A673 (cell line): Measurements from ENCODE around the gene B4GALNT3. TPM values are rescaled to one million over a fixed set of nuclear protein-coding genes. Genes with fewer than 3 reads are reported as not detected.
A peak's percentile ranks its signal among the peaks of the same experiment; 100 is the strongest.

Experiments
- BruUV-seq: library from RNA; stranded (reverse); fragments of 400-500 nt; replicated peaks from 2 replicates; lab custom pipeline; 2021; lab: Mats Ljungman, UMichigan
- CTCF ChIA-PET: fragments of 300-600 bp; sonication (Branson Sonifier 250); formaldehyde crosslinking; loops from one replicate; lab custom pipeline; 2022; ENCODE audit warnings: antibody characterized with exemption; lab: Charles Lee
- POLR2A ChIA-PET: fragments of 300-600 bp; sonication (Branson Sonifier 250); formaldehyde crosslinking; loops from one replicate; lab custom pipeline; 2022; ENCODE audit warnings: antibody characterized with exemption; ENCODE audit not compliant: low non-redundant PET; lab: Charles Lee
- DNase-seq: peaks from one replicate; pipeline ENCODE4 v3.0.0-alpha.2; 2015; ENCODE audit warnings: low spot score
- H3K27ac ChIP-seq: fragments of 200-600 bp; sonication (generic); 2 replicates; pipeline ENCODE4 v1.5.1; 2016; ENCODE audit warnings: mixed run types, low read depth, mild to moderate bottlenecking, mixed read lengths, antibody characterized with exemption, low read length; ENCODE audit not compliant: poor library complexity, severe bottlenecking
- H3K27me3 ChIP-seq: fragments of 200-600 bp; sonication (generic); replicated peaks from 2 replicates; pipeline ENCODE4 v1.6.1; 2017; ENCODE audit warnings: mixed run types, low read depth, mild to moderate bottlenecking, mixed read lengths, antibody characterized with exemption, low read length; ENCODE audit not compliant: insufficient read depth, poor library complexity
- H3K36me3 ChIP-seq: fragments of 200-600 bp; sonication (generic); 2 replicates; pipeline ENCODE4 v1.6.1; 2016; ENCODE audit warnings: mixed run types, mild to moderate bottlenecking, mixed read lengths, antibody characterized with exemption, low read length; ENCODE audit not compliant: insufficient read depth, poor library complexity, severe bottlenecking
- H3K4me1 ChIP-seq: fragments of 200-600 bp; sonication (generic); 2 replicates; pipeline ENCODE4 v1.6.1; 2017; ENCODE audit warnings: mixed run types, mild to moderate bottlenecking, mixed read lengths, antibody characterized with exemption, low read length; ENCODE audit not compliant: insufficient read depth, poor library complexity, severe bottlenecking
- H3K4me3 ChIP-seq: fragments of 200-600 bp; sonication (generic); 2 replicates; pipeline ENCODE4 v1.5.1; 2016; ENCODE audit warnings: low read depth, mixed run types, mild to moderate bottlenecking, mixed read lengths, low read length; ENCODE audit not compliant: poor library complexity, severe bottlenecking
- H3K9me3 ChIP-seq: fragments of 200-600 bp; sonication (generic); 2 replicates; pipeline ENCODE4 v1.6.1; 2016; ENCODE audit warnings: mixed run types, low read depth, mild to moderate bottlenecking, mixed read lengths, antibody characterized with exemption, low read length; ENCODE audit not compliant: poor library complexity, severe bottlenecking
- CTCF ChIP-seq: fragments of 300-800, 200-600 bp; sonication (generic); conservative IDR thresholded peaks from 2 replicates; pipeline ENCODE4 v1.5.1; 2017; ENCODE audit warnings: low read depth, mild to moderate bottlenecking, antibody characterized with exemption, low read length, moderate library complexity, mixed read lengths
- EZH2 ChIP-seq: fragments of 200-600 bp; sonication (generic); IDR thresholded peaks from 2 replicates; pipeline ENCODE4 v1.6.1; 2017; ENCODE audit warnings: borderline replicate concordance, low read depth, mild to moderate bottlenecking, mixed read lengths, antibody characterized with exemption, low read length; ENCODE audit not compliant: poor library complexity, severe bottlenecking
- intact Hi-C: fragments of 100-400 bp; cut with micrococcal nuclease; formaldehyde crosslinking; loops from one replicate; pipeline ENCODE4 v1.10.0; 2022; ENCODE audit not compliant: unreplicated experiment
- total RNA-seq: library from RNA; stranded (reverse); gene quantifications from 2 replicates; pipeline ENCODE4 v1.2.3, GENCODE V29; 2021

The B4GALNT3 gene
- total RNA-seq, 1 experiment from 2014 or later = 19.4 TPM

GRCh38 chr12:530308-530707 lies 70.6 kb downstream of the B4GALNT3 start:
- intact Hi-C loops = no loop called here
- Histone ChIP-seq H3K4me1 (peaks cover 18% of the 10 kb centered on the region), H3K4me3 (peak overlapping the region; percentile 1), H3K27me3 (no peaks in the 10 kb centered on the region), H3K9me3 (no peaks in the 10 kb centered on the region), H3K36me3 (no peaks in the 10 kb centered on the region), H3K27ac (peak overlapping the region; percentile 79)
- no TSS peak for BruUV-seq
- CTCF ChIA-PET = interaction anchor here (0.5 to 1.2 kb wide), 3 partner anchors 78 to 419 kb away, joined by 3 to 6 read pairs (median 4); partner anchors contain the start of gene RAD52
- peak; percentile 94 for DNase-seq
- POLR2A ChIA-PET = no interaction called here
- TF ChIP-seq EZH2 = no peak

GRCh38 chr12:530821-531220 lies 71.1 kb downstream of the B4GALNT3 start:
- Histone ChIP-seq H3K9me3 (no peaks in the 10 kb centered on the region), H3K27ac (peak overlapping the region; percentile 79), H3K36me3 (no peaks in the 10 kb centered on the region), H3K4me3 (peak overlapping the region; percentile 1), H3K4me1 (peaks cover 18% of the 10 kb centered on the region), H3K27me3 (no peaks in the 10 kb centered on the region)
- TF ChIP-seq EZH2 = no peak
- no peak for TF ChIP-seq CTCF
- ChIA-PET POLR2A (no interaction called here), CTCF (interaction anchor here (0.5 to 1.2 kb wide), 4 partner anchors 78 to 1264 kb away, joined by 3 to 6 read pairs (median 4); partner anchors contain the start of gene RAD52)
- no TSS peak for BruUV-seq
- peak; percentile 83 for DNase-seq
- intact Hi-C loops = no loop called here

GRCh38 chr12:531951-532585 lies 72.3 kb downstream of the B4GALNT3 start:
- Histone ChIP-seq H3K36me3 (no peaks in the 10 kb centered on the region), H3K4me1 (peaks cover 18% of the 10 kb centered on the region), H3K27me3 (no peaks in the 10 kb centered on the region), H3K9me3 (no peaks in the 10 kb centered on the region), H3K4me3 (no peak overlapping the region), H3K27ac (no peak overlapping the region)
- CTCF ChIA-PET = no interaction called here
- DNase-seq = no peak
- intact Hi-C loops = no loop called here
- TF ChIP-seq EZH2 (no peak), CTCF (no peak)
- no TSS peak for BruUV-seq
- POLR2A ChIA-PET = no interaction called here
